ENCODE results near the gene GPM6B.
"Not testable (repeated sequence)": the region's sequence is repeated elsewhere in the genome, so short reads cannot be mapped to it uniquely, and the experiment has no call there.

Gene GPM6B

GRCh38 chrX:13730523-13730922, 86.4 kb downstream of the GPM6B start:
- not testable (repeated sequence) for DNase-seq (ENCODE audit: low read depth, low spot score)

GRCh38 chrX:13726583-13726982, 90.3 kb downstream of the GPM6B start:
- DNase-seq (ENCODE audit: low read depth, low spot score), result not testable (repeated sequence)

GRCh38 chrX:13724878-13725277, 92.0 kb downstream of the GPM6B start:
- DNase-seq (ENCODE audit: low read depth, low spot score), result not testable (repeated sequence)

GRCh38 chrX:13721819-13722519, 94.9 kb downstream of the GPM6B start:
- DNase-seq (ENCODE audit: low read depth, low spot score), result no peak

GRCh38 chrX:13721371-13721770, 95.5 kb downstream of the GPM6B start:
- DNase-seq (ENCODE audit: low read depth, low spot score), result no peak
